NOMO-1 (cell line): ENCODE measurements around the gene CCDC112.
"Not testable (repeated sequence)": the region's sequence is repeated elsewhere in the genome, so short reads cannot be mapped to it uniquely, and the experiment has no call there.

Source experiments
- DNase-seq, 2 experiments: peaks; one replicate each; lab custom pipeline; 2025; ENCODE audit not compliant: unreplicated experiment in 2 of 2; lab: John Stamatoyannopoulos, UW

The CCDC112 gene, protein sequence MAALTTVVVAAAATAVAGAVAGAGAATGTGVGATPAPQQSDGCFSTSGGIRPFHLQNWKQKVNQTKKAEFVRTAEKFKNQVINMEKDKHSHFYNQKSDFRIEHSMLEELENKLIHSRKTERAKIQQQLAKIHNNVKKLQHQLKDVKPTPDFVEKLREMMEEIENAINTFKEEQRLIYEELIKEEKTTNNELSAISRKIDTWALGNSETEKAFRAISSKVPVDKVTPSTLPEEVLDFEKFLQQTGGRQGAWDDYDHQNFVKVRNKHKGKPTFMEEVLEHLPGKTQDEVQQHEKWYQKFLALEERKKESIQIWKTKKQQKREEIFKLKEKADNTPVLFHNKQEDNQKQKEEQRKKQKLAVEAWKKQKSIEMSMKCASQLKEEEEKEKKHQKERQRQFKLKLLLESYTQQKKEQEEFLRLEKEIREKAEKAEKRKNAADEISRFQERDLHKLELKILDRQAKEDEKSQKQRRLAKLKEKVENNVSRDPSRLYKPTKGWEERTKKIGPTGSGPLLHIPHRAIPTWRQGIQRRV

DNA sequence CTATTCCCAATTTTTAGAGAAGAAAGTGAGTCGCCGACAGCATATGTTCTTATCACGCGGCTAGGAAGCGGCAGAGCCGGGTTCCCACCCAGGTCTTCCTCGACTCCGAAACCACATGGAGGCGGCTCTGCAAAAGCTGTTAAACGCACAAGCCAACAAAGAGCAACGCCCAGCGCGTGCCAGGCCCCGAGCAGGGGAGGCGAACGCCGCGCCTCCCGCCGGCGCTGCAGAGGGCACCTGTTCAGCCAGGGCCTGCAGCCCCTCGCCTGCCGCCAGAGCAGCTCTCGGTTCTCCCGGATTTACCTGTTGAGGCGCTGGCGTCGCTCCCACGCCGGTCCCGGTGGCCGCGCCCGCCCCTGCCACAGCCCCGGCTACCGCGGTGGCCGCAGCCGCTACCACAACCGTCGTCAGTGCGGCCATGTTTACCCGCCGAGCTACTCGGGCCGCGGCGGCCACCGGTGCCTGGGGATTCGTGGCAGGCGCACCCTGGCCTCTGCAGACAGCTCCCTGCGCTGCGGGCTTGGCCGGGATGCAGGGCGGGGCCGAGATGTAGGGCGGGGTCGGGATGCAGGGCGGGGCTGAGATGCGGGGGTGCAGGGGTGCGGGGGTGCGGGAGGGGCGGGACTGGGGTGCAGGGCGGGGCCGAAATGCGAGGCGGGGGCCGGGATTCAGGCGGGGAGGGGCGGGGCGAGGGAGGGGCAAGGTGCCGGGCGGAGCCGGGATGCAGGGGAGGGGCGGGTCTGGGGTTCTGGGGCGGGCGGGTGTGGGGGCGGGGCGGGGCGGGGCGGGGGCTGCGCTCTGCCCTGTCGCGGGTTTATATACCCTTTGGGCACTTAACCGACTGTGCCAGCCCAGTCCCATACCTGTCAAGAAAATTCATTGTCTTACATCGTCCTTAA is at the start of gene CCDC112:
Gene CCDC112, minus strand, starts transcription at position 531 of the 899 bp plus-strand sequence. Its CDS starts 111 bp downstream, at position 420.
- DNase-seq: peak; percentile 48 to 59

DNA sequence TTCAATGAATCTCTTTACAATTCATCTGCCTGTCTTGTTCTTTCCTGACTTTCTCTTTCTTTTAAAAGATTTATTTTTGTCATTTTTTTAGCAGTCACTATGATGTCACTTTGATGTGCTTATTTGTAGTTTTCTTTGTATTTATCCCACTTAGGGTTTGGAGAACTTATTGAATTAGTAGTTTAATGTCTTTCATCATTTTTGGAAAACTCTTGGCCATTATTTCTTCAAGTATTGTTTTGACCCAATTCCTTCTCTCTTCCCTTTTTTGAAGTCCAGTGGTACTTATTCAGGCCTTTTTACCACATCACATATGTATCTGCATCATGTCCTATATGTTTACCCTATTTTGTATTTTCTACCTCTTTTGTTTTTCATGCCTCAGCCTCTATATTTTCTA is 48.9 kb upstream of the CCDC112 start:
- DNase-seq: no peak

- no peak for DNase-seq
These were observed 47.4 kb upstream of the CCDC112 start for GRCh38 chr5:115343855-115344254.

GRCh38 chr5:115342590-115343377 is 46.3 kb upstream of the CCDC112 start:
- DNase-seq: no peak

GRCh38 chr5:115341745-115342144 is 45.3 kb upstream of the CCDC112 start:
- no peak for DNase-seq

DNA sequence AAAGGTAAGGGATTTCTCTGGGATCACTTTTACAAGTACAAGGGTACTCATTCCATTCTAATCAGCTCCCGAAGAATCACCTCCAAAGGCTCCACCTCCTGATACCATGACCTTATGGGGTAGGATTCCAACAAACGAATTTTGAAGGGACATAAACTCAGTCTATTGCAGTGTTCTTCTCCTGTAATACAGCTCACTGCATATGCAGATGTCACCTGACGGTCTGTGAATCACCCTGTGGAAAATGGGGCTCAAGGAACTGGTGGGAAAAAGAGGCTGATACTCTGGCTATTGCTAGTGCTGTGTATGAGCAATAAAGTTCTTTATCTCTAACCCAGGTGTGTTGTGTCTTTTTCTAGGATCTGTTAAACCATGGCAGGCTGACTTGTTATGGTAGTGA is 42.4 kb upstream of the CCDC112 start:
- no peak for DNase-seq

GRCh38 chr5:115337882-115338281 is 41.4 kb upstream of the CCDC112 start:
- DNase-seq: no peak

DNA sequence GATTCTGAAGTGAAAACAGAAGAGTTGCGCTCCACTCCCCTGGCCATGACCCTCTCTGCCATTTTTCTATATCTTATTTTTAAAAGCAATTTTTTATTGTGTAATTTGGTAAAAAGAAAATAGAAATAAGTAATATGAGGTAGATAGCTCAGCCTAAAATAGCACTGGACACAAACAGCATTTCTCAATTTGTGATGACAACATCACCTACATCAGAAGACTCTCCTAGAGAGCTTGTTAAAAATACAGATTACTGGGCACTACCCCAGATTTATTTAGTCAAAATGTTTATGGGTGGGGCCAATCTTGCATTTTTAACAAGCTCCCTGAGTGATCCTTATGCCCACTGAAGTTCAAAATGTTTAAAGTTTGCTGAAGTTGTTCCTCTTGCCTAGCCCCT is 40.5 kb upstream of the CCDC112 start:
- DNase-seq: no peak

- no peak for DNase-seq
These were observed 39.8 kb upstream of the CCDC112 start for GRCh38 chr5:115336201-115336720.

DNA sequence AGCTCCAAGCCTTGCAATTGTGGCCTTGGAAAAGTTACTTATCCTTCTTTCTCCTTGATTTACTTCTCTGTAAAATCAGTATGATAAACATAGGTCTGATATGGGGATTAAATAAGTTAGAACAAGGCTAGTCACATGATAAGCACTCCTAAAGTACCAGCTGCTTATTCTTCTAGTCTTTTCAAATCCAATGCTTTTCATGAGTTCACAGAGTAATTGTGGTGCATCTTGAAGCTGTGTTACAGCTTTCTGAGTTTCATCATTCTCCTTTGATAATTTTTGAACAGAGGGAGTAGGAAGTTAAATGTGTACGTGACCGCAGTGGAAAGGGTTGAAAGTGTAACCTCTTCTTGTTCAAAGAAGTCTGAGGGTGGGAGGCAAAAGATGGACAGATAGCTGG is 38.8 kb upstream of the CCDC112 start:
- DNase-seq: peak in 1 of 2 experiments; percentile 27

GRCh38 chr5:115333164-115333563 is 36.7 kb upstream of the CCDC112 start:
- DNase-seq: peak in 1 of 2 experiments; percentile 41

DNA sequence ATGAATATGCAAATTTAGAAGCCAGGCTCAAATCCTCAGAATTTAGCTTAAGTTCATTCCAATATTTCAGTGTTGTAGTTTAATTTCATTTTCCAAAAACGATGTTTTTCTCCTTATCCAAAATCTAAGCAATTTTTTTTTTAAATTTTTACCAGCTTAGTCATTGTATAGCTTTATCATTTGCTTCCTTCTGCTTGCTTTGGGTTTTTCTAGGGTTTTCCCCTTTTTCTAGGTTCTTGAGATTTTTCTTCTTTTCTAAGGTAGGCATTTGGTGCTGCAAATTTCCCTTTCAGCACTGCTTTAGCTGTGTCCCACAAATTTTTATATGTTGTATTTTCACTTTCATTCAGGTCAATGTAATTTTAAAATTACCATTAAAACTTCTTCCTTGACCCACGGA is 34.4 kb upstream of the CCDC112 start:
- no peak for DNase-seq

- DNase-seq: peak; percentile 46 to 70
These were observed 33.0 kb upstream of the CCDC112 start for GRCh38 chr5:115329475-115329874.

GRCh38 chr5:115328617-115329274 is 32.3 kb upstream of the CCDC112 start:
- DNase-seq: not testable (repeated sequence)

- DNase-seq: no peak
These were observed 29.0 kb upstream of the CCDC112 start for GRCh38 chr5:115325296-115325959.

- DNase-seq: no peak
These were observed 27.6 kb upstream of the CCDC112 start for GRCh38 chr5:115324021-115324420.

GRCh38 chr5:115322729-115323128 is 26.3 kb upstream of the CCDC112 start:
- no peak for DNase-seq

- no peak for DNase-seq
These were observed 24.9 kb upstream of the CCDC112 start for GRCh38 chr5:115321309-115321708.

DNA sequence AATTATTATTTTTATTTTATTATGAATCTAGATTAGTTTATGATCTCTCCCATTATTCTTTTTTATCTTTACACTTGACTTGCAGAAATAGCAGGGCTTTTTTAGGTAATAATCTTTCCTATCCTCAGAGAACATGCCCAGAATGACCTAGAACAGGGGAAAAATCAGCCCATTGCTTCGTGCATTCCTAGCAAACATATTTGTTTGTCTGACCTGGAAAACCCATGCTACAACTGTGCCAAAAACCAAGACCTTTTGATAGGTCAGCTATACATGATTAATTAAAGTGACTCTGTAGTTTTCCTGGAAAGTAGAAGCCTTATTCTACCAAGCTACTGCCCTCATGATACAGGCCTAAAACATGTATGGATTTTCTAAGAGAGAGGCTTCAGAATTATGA is 24.1 kb upstream of the CCDC112 start:
- DNase-seq: no peak
